GM18873 (cell line): Measurements from ENCODE around the gene FNIP2.
"Not testable (repeated sequence)": the region's sequence is repeated elsewhere in the genome, so short reads cannot be mapped to it uniquely, and the experiment has no call there.

Experiments used
- ATAC-seq: cut with Tn5 transposase; IDR thresholded peaks from one replicate; pipeline ENCODE4 v1.9.1; 2021; ENCODE audit warnings: mild to moderate bottlenecking, moderate library complexity, moderate number of reproducible peaks; ENCODE audit not compliant: unreplicated experiment, low FRiP score

FNIP2 gene

DNA sequence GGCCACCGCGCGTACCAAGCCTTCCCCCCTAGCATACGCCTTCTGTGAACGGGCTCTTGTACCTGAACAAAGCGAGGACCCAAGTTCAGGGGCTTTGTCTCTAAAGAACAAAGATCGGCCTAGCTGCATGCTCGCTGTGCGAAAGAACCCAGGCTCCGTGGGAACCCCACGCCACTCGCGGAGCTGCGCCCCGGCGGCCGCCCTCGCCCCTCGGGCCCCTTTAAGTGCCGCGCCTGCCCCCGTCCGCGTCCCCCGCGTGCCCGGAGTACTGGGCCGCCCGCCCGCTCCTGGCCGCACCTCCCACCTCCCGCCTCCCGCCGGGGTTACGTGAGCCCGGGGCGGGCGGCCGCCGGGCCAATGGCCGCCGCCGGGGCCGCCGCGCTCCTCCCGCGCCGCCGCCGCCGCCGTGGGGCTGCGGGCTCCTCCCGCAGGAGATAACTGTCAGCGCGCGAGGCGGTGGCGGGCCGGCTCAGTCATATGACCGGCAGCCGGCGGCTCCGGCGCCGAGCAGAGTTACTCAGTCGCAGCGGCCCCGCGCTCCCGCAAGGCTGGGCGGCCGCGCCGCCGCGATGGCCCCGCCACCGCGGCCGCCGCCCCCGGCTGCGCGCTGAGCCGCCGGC, at the start of gene FNIP2:
FNIP2 (plus strand) TSS at position 472 of the 620 bp plus-strand sequence. CDS start 187 bp downstream, outside the sequence.
- peak; percentile 52 for ATAC-seq

- no peak for ATAC-seq
Measured at GRCh38 chr4:158721680-158722079, 47.1 kb upstream of the FNIP2 start.

- ATAC-seq: no peak
Measured at GRCh38 chr4:158722291-158722916, 46.4 kb upstream of the FNIP2 start.

GRCh38 chr4:158722917-158723793, 45.7 kb upstream of the FNIP2 start, which contains the start of gene PPID:
Gene PPID (minus strand): TSS chr4:158723396. CDS start chr4:158723288, 108 bp downstream.
- ATAC-seq: peak; percentile 91

GRCh38 chr4:158724637-158725036, 44.2 kb upstream of the FNIP2 start:
- no peak for ATAC-seq

GRCh38 chr4:158726633-158727032, 42.2 kb upstream of the FNIP2 start:
- no peak for ATAC-seq

- no peak for ATAC-seq
Measured at GRCh38 chr4:158728236-158728635, 40.6 kb upstream of the FNIP2 start.

DNA sequence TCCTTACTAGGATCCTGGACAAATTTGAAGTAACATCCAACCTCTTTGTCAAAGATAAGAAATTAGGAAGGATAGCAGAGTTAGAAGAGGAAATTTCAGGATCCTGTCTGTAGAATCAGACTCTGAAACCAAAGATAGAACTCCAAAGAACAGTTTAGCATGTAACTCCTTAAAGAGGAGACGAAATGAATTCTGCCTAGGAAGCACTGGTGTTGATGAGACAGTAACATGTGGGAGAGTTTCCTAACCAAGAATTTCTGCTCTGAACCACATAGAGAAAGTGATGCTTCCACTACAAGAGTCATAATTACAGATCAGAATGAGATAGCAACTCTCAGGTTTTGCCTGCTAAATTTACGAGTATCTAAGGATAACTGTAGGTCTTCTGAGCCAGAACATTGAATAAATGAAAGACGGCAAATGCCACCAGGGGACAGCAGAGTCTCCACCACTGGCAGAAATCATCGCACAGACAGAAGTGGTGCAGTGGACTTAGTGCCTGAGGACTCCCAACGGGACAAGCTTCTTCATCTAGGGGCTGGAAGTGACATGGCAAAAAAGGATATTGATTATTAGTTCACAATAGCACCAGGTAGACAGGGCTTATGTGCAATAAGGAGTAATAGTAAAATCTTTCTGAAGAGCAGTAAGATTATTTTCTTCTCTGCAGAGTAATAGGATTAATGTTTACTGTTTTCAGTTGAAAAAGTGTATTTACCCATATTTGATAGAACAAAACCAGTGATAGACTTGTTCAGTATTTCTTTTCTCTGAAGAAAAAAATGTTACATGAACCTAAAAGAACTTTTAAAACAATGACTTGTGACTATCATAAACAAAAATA, 38.9 kb upstream of the FNIP2 start:
- ATAC-seq: peak; percentile 82

DNA sequence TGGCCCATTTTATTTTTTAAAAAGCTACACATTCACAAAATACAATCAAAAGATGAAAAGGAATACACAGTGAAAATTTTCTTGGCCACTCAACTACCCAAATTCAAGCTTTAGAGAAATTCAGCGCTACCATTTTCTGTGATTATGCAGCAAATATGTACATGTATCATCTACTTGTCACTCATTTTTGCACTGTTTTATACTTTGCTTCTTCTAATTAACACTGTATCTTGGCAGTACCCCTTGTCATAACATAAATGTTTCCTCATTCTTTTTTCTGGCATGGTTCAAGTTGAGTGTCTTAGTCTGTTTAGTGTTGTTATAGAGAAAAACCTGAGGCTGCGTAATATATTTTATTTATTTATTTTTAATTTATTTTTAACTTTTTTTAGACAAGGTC, 30.0 kb upstream of the FNIP2 start:
- no peak for ATAC-seq

GRCh38 chr4:158739600-158739999, 29.2 kb upstream of the FNIP2 start:
- no peak for ATAC-seq

DNA sequence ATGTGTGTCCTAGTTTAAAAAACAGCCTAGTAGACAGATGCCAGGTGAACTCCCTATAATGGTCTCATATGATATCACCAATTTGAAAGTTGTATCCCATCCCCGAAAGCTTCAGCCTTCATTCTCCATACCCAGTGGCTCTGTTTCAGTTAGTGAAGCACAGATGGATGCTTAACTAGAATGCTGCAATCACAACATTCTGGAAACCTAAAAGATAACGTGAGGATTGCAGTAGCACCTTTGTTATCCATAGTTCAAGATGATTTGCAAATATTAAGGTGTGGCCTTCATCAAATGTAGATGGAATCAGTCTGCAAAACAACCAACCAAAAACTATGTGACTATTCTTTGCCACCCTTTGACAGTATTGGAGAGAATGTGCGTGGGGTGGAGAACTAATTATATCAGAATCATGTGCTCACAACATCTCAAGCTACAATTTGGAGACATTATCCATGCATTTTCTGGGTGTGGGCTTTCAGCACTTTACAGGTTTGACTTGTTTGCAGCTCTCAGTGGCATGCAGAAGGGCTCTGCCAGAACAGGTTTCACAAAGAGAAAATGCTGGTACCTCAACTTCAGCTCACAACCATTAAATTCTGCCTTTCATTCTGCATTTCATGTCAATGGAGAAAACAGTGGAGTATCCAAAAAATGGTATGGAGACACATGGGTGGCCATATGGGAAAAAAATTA, 27.4 kb upstream of the FNIP2 start:
- no peak for ATAC-seq

DNA sequence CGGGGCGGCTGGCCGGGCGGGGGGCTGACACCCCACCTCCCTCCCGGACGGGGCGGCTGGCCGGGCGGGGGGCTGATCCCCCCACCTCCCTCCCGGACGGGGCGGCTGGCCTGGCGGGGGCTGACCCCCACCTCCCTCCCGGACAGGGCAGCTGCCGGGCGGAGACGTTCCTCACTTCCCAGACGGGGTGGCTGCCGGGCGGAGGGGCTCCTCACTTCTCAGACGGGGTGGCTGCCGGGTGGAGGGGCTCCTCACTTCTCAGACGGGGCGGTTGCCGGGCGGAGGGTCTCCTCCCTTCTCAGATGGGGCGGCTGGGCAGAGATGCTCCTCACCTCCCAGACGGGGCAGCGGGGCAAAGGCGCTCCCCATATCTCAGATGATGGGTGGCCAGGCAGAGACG, 22.3 kb upstream of the FNIP2 start:
- not testable (repeated sequence) for ATAC-seq

DNA sequence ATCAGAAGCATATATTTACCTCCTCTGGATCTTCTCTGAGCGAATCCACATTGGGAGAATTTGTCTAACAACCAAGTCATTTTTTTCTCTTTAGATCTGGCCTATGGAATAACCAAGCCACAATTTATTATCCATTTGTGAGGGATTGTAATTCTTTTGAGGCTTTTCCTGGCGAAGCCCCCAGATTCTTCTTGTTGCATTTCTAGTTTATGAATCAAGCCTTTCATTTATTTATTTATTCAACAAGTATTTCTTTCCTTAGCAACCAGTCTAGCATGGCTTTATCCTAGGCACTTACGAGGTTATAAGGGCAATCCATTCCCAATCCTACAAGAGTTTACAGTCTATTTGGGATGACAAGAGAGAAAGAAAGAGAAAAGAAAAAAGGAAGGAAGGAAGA, 18.4 kb upstream of the FNIP2 start:
- ATAC-seq: no peak

DNA sequence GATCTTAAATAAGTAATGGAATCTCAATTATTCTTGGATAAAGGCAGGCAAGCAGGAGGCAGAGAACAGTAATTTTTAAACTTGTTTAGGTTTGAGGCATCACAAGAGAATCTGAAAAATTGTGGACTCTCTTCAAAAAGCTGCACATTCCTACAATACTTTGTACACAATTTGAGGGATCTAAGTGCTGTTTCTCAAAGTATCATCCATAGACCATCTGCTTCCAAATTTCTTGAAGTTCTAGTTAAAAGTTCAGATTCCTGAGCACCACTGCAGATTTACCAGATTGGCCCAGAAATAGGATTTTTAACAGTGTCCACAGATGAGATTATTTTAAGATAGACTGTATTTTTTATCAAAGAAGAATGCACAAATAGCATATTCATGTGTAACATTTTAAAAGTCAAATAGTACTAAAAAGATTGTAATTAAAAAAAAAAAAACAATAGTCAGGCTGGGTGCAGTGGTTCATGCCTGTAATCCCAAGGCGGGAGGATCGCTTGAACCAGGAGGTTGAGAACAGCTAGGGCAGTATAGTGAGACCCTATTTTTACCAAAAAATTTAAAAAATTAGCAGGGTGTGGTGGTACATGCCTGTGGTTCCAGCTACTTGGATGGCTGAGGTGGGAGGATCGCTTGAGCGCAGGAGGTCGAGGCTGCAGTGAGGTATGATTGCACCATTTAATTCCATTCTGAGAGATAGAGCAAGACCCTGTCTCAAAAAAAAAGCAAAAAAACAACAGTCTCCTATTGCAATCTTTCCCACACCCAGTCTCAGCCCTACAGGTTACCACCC, 14.2 kb upstream of the FNIP2 start:
- no peak for ATAC-seq

GRCh38 chr4:158755819-158756218, 13.0 kb upstream of the FNIP2 start:
- not testable (repeated sequence) for ATAC-seq

DNA sequence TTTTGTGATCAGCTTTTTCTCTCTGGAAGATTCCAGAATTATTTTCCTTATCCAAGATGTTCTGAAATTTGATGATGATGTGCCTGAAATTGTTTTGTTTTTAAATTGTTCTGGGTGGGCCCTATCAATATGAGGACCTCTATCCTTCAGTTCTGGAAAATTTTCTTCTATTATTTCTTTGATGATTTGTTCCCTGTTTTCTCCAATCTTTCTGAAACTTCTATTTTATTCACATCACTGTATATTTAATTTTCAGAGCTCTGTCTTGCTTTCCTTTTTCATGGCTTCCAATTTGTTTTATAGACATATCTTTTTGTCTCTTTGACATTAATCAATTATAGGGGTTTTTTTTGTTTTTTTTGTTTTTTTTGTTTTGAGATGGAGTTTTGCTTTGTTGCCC, 12.2 kb upstream of the FNIP2 start:
- no peak for ATAC-seq

GRCh38 chr4:158758142-158758541, 10.7 kb upstream of the FNIP2 start:
- no peak for ATAC-seq

DNA sequence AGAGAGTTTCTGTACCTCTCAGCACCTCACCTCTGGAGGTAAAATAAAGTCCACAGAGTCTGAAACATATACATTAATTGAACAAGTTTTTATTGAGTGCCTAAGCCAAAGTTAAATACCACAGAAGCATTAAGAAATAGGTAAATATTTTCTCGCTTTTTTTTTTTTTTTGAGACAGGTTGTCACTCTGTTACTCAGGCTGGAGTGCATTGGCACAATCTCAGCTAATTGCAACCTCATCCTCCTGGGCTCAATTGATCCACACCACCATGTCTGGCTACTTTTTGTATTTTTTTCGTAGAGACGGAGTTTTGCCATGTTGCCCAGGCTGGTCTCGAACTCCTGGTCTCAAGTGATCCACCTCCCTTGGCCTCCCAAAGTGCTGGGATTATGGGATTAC, 10.1 kb upstream of the FNIP2 start:
- ATAC-seq: no peak

- ATAC-seq: not testable (repeated sequence)
Measured at GRCh38 chr4:158759539-158759938, 9.3 kb upstream of the FNIP2 start.
